OCI-LY1 (cell line): Measurements from ENCODE around the gene STK16.

Experiments
- CTCF ChIP-seq: fragments of 200-600 bp; sonication (generic), shearing (Covaris generic); IDR thresholded peaks from 2 replicates; pipeline ENCODE4 v1.5.1; 2017; ENCODE audit warnings: mild to moderate bottlenecking, antibody characterized with exemption, low read length, moderate library complexity, mixed read lengths
- EZH2 ChIP-seq: fragments of 200-600 bp; sonication (generic), shearing (Covaris generic); IDR thresholded peaks from 2 replicates; pipeline ENCODE4 v1.8.0; 2017; ENCODE audit warnings: borderline replicate concordance, mixed run types, mild to moderate bottlenecking, antibody characterized with exemption, low read length, moderate library complexity, mixed read lengths

- TF ChIP-seq CTCF (no peak), EZH2 (no peak)
These were observed 21.3 kb upstream of the STK16 start for GRCh38 chr2:219223831-219224610.
